Brain microvascular endothelial cell (primary cell): ENCODE measurements around the gene SLC10A7.

ENCODE experiments used
- DNase-seq: peaks from one replicate; pipeline ENCODE4 v3.0.0-alpha.2; 2020
- H3K27ac ChIP-seq: fragments of 250-450 bp; sonication (Bioruptor Pico); 2 replicates; pipeline ENCODE4 v1.5.1; 2020; ENCODE audit warnings: mild to moderate bottlenecking, moderate library complexity
- H3K27me3 ChIP-seq: fragments of 250-450 bp; sonication (Bioruptor Pico); replicated peaks from 2 replicates; pipeline ENCODE4 v1.5.1; 2020; ENCODE audit warnings: mild to moderate bottlenecking
- H3K36me3 ChIP-seq: fragments of 250-450 bp; sonication (Bioruptor Pico); replicated peaks from 2 replicates; pipeline ENCODE4 v1.5.1; 2020; ENCODE audit warnings: mild to moderate bottlenecking
- H3K4me3 ChIP-seq: 2 replicates; pipeline ENCODE4 v1.5.1; 2011; ENCODE audit warnings: low read depth, mild to moderate bottlenecking, control low read depth, low read length, moderate library complexity
- CTCF ChIP-seq: IDR thresholded peaks from 2 replicates; pipeline ENCODE4 v1.5.1; 2011; ENCODE audit warnings: low read depth, mild to moderate bottlenecking, moderate library complexity, low read length, control low read depth, inconsistent platforms; ENCODE audit errors: missing control alignments
- in situ Hi-C: cut with HindIII; loops from 2 replicates; pipeline ENCODE4 v1.10.0; 2017; ENCODE audit warnings: low sequenced_read_pairs, low pct_ligation_motif_present

SLC10A7 gene

DNA sequence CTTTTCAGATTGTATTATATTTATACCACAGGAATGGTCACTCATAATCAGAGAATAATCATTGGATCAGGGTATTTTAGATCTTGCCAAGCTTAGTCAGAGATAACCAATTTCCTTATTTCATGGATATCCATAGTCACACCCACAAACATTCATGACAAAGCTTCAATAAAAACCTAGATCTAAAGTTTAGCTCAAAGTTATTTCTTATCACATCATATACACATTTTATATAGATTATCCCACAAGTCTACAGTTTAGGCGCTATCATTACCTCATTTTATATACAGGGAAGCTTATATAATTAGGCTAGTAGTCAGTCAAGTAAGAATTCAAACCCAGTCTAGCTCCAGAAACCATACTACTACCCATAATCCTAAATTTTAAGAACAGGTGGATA lies 82.3 kb downstream of the SLC10A7 start:
- Histone ChIP-seq H3K36me3 (no peaks in the 10 kb centered on the region), H3K27me3 (no peaks in the 10 kb centered on the region), H3K27ac (no peak overlapping the region), H3K4me3 (no peak overlapping the region)
- in situ Hi-C loops: no loop called here
- DNase-seq: no peak
- no peak for TF ChIP-seq CTCF

DNA sequence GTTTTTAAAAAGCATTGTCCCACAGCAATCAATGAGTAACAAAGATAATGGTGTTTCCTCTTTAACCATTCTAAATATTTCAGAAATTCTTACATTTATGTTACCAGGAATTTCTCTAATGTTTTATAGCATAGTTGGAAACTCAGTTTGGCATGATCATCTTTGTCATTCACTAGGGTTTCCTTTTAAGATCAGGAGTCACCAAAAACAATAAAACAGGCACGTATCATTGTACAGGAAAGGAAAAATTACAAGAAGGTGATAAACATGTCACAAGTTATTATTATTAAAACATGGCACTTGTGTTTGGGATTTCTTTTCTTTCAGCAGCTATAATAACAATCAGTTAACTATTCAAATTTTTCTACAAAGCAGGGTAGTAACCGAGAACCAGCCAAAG lies 84.0 kb downstream of the SLC10A7 start:
- no peaks in the 10 kb centered on the region for H3K27me3 ChIP-seq
- in situ Hi-C loops: no loop called here
- no peak overlapping the region for H3K27ac ChIP-seq
- DNase-seq: no peak
- no peaks in the 10 kb centered on the region for H3K36me3 ChIP-seq
- no peak for TF ChIP-seq CTCF
- H3K4me3 ChIP-seq: no peak overlapping the region

- H3K4me3 ChIP-seq: no peak overlapping the region
- no peak overlapping the region for H3K27ac ChIP-seq
- H3K36me3 ChIP-seq: no peaks in the 10 kb centered on the region
- DNase-seq: no peak
- in situ Hi-C loops: no loop called here
- no peaks in the 10 kb centered on the region for H3K27me3 ChIP-seq
- TF ChIP-seq CTCF: no peak
Measured at GRCh38 chr4:146436423-146437162, 85.1 kb downstream of the SLC10A7 start.

- no peak overlapping the region for H3K27ac ChIP-seq
- H3K4me3 ChIP-seq: no peak overlapping the region
- no peaks in the 10 kb centered on the region for H3K36me3 ChIP-seq
- no peak for DNase-seq
- in situ Hi-C loops: no loop called here
- TF ChIP-seq CTCF: no peak
- no peaks in the 10 kb centered on the region for H3K27me3 ChIP-seq
Measured at GRCh38 chr4:146435962-146436361, 85.8 kb downstream of the SLC10A7 start.

DNA sequence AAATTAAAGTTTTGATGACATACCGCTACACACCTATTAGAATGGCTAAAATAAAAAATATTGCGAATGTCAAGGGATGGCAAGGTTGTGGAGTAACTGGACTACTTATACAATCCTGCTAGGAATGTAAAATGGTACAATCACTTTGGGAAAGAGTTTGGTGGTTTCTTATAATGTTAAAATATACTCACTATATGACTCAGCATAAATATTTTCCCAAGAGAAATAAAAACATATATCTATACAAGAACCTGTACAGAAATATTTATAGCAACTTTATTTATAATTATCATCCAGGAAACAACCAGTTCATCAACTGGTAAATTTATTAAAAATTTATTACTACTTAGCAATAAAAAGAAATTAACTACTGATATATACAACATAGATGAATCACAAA lies 89.7 kb downstream of the SLC10A7 start:
- H3K27ac ChIP-seq: no peak overlapping the region
- H3K36me3 ChIP-seq: no peaks in the 10 kb centered on the region
- no peak for TF ChIP-seq CTCF
- no peak for DNase-seq
- H3K4me3 ChIP-seq: no peak overlapping the region
- H3K27me3 ChIP-seq: no peaks in the 10 kb centered on the region
- in situ Hi-C loops: no loop called here

- no peak for DNase-seq
- H3K36me3 ChIP-seq: no peaks in the 10 kb centered on the region
- H3K27me3 ChIP-seq: no peaks in the 10 kb centered on the region
- no peak overlapping the region for H3K27ac ChIP-seq
- H3K4me3 ChIP-seq: no peak overlapping the region
- in situ Hi-C loops: no loop called here
- no peak for TF ChIP-seq CTCF
Measured at GRCh38 chr4:146428298-146428697, 93.4 kb downstream of the SLC10A7 start.
